HG03460 (cell line): ENCODE measurements around the gene KCNMA1.
A peak's percentile ranks its signal among the peaks of the same experiment; 100 is the strongest.

Experiments used
- ATAC-seq: cut with Tn5 transposase; IDR thresholded peaks from one replicate; pipeline ENCODE4 v1.9.1; 2021; ENCODE audit not compliant: unreplicated experiment

Gene KCNMA1

DNA sequence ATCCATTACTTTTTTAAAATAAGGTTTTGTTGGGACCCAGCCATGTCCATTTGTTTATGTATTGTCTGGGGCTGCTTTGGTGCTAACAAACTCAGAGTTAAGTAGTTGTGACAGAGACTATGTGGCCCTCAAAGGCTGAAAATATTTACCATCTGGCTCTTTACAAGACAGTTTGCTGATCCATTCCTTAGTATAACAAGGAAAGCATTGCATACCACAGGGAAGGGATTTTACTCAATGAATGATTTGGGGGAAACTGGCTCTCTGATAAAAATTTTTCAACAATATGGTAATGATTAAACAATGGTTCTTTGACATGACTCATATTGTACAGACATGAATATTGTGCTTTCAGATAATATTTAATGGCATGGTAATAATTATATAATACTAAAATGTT is 738.1 kb downstream of the KCNMA1 start:
- ATAC-seq, result no peak

DNA sequence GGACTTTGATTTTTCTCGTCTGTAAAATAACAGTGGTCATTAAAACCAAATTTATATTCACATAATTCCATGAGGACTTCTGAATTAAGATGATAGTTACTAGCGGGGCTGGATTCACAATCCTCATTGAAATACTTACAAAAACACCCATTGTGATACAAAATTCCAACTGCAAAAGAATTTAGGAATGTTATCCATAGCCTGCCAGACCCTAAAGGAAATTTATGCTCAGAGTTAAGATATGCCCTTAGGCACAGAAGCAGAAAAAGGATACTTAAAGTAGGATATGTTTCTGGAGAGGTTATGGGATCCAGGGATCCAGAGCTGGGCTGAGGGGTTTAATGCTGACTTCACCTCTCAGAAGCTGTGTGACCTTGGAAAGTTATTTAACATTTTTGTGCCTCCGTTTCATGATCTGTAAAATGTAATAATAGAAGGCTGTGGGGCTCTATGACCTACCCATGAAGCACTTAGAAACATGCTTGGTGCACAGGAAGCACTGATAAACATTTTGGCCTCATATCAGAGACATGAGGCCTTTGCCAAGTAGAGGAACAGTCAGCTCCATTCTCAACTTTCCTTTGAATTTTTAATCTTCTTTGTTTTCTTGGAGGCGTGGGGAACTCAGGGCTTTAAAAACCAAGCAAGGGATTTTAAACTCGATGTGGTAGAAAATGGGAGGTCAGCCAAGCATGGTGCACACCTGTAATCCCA is 744.7 kb downstream of the KCNMA1 start:
- ATAC-seq, result no peak

DNA sequence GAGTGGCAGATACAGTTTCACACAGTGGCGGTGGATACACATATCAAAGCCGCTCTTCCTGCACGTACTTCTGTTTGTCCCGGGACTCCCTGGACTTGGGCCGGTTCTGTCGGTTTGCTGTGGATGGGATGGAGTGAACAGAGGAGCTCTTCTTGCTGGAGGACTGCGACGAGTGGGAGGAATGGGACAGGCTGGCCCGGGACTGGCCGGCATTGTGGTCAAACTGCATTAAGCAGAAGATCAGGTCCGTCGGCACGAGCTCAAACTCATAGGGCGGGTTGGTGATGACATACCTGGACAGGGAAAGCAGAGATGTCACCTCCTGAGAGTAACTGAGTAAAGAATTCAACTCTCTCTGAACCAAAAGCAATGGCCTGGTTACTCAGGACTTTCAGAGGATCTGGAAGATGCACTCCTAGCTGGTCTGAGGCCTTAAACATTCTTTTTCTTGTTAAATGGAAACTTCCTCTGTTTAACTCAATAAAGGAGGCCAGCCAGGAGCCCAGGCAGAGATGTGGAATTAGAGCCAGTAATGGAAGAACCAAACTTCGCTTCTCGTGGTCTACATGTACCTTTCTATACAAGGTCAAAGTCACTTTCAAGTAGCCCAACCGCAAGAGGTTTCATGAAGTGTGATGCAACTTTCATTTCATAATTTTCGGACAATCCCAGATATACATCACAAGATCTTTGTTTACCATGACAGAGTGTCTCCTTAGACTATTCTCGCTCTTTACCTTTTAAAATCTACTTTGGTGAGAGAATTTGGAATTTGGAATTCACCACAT is 750.2 kb downstream of the KCNMA1 start:
- no peak for ATAC-seq

DNA sequence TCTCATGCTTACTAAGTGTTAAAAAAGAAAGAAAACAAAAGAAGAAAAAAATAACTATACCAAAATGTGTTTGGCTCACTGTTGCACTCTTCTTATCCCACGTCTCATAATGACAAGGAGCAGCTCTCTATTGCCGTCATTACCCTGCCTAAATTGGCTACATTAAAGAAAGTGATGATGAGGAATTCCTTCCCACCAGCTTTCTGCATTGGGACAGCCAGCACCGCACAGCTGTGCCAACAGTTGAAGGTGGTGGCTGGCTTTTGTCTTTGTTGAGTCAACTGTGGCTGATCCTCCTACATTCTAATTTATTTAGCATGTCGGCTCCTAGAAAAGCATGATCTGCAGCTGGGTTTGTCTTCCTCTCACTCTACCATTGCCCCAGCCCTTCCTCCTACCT is 751.8 kb downstream of the KCNMA1 start:
- no peak for ATAC-seq

DNA sequence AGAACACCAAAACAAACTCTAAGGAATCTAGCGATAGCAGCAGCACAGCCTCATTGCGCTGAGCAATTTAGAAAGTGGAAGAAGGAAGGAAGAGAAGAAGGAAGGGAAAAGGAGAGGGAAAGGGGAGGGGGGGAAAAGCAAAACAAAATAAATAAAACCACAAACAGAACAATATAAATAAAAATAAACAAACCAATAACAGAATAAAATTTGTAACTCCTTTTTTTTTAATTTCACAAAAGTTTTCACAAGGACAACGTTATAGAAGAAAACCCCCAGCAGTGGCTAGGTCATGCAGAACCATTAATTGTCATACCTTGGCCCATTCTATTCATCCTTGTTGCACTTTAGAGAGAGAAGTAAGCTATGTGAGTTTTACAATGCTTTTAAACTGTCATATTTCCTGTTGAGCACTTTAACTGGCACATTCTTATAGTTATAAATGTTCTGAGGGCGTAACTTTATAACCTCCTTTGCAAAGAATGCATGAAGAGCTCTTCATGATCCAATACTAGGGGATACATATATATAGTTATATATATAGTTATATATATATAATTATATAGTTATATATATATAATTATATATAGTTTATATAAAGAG is 752.8 kb downstream of the KCNMA1 start:
- no peak for ATAC-seq

DNA sequence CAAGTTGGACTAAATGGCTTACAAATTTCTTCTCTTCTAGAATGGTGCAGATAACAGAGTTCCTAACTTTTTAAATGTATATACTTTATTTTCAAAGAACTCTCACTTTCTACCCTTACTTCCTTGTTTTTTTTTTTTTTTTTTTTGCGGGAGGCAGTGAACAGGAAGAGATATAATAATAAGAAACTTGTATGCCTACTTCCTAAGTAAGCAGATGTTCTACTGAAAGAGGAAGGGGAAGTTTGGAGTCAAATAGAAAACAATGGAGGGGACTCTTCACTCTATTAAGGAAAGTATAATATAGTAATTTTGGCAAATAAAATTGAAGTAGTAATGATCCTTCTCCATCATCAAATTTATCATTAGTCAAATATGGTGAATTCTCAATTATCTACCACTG is 754.0 kb downstream of the KCNMA1 start:
- no peak for ATAC-seq

DNA sequence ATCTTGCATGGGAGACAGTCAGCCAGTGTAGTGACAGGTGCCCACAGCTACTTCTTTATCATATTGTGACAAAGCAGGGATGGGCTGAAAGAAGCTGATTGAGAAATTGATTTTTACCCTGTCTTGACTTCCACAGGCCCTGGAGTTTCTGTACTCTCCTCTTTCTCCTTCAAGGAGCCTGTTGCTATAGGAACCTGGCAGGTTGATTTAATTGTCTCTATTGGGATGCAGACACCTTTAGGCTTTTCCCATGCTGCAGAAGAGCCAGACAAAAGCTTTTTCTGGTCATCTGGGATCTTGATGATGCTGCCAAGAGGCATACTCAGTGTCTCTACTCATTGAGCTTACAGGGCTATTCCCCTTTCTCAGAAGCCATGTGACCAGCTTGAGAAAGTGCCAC is 754.8 kb downstream of the KCNMA1 start:
- ATAC-seq, result no peak

DNA sequence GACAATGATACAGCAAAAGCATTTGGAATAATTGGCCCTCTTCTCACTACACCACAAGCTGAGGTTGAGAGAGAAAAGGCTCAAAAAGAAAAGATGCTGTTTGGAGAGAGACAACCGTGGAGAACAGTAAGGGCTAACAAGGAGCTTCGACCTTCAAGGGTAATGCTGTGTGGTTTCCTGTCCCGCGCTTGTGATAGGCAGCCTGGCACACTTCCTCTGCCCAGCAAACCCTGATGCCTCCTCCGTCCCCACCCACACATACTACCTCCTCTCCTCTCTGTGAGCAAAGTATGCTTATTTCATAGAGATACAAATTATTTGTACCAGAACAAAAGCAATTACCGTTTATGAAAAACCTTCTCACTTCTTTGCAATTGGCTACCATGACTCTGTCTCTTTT is 755.4 kb downstream of the KCNMA1 start:
- peak; percentile 67 for ATAC-seq

DNA sequence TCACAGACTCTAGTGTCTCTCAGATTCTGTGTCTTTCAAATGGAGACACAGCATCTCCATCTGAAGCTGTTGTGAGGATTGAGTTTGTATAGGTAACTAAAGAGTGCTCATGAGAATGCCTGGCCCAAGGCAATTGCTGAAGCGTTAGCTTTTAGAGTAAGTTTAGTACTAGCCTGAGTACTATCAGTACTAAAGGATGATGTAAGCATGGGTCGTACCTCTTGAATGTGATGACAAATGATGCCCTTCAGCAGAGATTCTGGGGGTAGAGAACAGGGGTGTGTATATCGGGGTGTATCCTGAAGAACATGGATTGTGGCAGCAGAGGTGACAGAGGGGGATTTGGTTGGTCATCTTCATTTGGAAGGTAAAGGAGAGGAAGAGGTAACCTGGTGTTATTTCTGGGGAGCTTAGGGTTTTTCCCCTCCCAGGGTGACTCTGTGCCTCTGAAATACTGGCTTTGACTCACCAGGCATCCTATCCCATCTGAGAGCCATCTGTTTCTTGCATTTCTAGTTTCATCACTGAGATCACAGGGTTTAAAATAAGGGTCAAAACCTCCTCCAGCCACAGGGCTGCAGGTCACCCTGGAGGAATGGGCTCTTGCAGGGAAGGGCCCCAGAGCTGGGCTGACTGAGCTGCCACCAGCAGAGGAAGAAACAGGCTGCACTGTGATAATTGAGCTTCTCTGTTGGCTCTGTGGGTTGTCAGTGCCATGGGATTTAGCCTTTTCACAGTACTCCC is 756.0 kb downstream of the KCNMA1 start:
- ATAC-seq, result peak; percentile 76

DNA sequence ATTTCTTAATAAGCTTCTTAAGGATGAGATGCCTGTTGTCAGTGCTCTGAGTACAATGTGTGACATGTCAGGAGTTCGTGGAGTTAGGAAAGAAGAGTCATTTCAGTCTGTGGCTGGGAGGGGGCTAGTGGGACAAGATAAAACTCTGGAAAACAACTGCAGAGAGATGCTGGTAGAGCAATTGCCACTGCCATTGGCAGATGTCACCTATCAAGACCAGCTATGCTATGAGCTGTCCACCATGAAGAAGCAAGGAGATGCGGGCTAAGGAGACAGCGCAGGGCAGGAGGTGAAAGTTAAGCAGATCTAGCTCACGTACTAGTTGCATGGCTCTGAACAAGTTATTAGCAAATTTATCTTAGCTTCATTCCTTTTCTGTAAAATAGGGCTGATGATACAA is 756.7 kb downstream of the KCNMA1 start:
- ATAC-seq, result no peak

DNA sequence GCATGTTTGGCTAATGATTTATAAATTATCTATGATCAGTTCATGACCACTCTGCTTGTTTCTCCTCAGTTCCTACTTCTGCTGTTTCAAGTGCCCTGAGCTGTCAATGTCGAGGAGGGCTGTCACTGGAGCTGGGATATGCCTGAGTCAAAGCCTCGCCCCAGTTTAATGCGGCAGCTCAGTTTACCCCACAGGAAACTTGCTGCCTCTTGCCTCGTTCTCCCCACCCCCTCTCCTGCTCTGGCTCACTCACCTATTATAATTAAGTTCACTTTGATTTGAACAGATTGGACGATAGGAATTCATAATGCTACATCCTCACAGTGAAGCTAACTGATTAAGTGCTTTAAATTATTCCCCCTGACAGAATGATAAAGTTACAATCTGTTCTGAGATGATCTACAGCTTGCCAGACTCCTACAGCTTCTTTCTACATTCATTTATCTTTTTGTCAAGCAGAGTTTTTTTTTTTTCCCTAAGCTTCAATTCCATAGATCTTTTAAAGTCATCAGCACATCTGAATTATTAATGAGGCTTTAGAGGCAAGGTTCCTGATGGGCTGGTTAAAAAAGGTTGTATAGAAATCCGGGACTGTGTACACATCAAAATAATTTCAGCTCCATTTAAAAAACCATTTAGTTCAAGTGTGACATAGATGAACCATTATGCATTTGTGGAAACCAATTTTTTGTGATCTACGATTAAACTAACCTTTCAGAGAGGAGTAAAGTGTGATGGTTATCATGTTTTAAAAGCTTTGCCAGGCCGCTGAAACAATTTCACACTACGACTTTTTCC is 758.3 kb downstream of the KCNMA1 start:
- no peak for ATAC-seq

DNA sequence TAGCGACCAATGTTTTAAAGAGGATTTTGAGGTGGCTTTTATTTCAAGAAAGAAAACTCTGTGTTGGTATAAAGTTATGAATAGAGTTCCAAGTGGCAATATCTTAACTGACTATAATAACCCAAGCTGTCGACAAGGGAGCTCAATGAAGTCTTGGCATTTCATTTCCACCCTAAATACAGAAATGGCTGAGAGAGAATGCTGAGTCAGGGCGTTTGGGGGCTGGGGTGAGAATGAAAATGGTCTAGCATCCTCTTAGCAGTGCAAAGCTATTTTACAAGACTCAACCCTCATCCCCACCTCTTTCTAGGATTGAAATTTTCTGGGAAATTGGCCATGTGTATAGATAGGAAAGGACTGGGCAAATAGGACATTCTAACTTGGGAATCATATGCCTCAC is 759.1 kb downstream of the KCNMA1 start:
- ATAC-seq, result no peak

DNA sequence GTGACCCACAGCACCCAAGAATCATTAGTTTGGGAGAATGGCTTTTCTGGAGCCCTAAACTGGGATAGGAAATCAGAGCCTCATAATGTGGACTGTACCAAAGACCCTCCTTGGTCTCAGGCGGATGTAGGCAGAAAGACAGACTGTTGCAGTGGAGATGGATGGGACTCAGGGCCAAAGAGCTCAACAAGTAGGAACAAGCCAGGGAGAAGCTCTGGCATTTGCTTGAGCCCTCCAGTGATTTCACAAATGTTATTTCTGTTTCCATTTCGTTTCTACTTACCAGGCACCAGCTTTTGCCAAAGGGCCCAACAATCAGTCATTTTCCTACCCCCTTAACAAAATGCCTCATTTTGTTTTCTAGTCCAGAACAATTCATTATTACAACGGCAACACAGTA is 762.7 kb downstream of the KCNMA1 start:
- ATAC-seq, result no peak

DNA sequence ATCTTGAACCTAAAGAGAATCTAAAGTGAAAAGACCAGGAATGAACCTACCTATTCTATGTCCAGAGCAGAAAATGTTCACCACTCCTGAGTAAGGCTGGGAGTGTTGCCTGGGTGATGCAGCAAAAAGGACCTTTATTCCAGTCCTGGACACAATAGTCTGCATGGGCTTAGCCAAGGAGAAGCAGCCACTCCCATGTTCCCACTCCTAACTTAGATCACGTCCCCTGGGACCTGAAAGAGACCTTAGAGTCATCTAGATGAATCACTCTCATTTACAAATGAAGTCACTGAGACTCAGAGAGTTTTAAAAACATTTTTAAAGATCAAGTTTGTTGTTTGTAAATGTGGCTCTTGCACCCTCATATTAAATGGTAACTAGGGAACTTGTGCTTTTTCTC is 763.4 kb downstream of the KCNMA1 start:
- no peak for ATAC-seq

DNA sequence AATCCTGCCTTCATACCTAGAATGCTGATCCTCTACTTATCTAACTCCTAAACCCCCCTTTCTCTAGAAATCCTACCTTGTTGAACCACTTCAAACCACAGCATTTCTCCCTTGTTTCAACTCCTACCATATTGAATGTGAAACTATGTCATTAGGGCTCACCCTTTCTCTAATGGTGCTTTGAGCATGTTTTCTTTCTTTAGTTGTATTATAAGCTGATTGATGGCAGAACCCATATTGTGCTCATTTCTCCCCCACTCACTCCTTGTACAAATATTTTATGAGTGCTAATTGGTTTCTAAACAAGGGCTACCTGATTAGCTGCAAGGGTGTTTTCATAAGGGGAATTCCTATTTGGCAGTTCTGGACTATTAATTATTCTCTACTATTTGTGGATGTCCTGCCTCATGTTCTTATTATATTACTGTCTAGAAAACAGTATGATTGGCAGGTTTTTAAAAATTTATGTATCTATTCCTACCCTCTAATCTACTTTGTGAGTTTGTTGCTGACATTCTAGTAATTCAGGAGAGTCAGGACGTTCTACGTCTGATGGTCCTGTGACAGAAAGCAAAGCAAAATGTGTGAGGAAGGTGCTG is 765.8 kb downstream of the KCNMA1 start:
- ATAC-seq, result no peak

DNA sequence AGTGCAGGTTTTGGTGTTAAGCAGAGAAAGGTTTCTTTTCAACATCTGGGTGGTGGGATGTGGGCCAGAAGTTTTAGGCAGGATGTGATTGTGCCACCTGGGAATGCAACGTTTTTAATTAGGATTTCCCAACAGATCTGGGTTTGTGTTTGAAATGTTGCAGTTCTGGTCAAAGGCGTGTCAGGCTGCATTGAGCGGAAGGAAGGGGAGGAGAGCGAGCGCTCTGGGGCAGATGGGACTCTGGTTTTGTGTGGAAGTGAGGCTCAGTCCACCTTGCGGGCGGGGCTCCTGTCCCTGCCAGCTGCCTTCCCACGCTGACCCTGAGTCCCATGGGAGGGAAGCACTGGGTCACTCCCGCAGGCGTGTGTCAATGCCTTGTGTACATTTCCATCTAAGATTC is 767.7 kb downstream of the KCNMA1 start:
- ATAC-seq, result no peak

DNA sequence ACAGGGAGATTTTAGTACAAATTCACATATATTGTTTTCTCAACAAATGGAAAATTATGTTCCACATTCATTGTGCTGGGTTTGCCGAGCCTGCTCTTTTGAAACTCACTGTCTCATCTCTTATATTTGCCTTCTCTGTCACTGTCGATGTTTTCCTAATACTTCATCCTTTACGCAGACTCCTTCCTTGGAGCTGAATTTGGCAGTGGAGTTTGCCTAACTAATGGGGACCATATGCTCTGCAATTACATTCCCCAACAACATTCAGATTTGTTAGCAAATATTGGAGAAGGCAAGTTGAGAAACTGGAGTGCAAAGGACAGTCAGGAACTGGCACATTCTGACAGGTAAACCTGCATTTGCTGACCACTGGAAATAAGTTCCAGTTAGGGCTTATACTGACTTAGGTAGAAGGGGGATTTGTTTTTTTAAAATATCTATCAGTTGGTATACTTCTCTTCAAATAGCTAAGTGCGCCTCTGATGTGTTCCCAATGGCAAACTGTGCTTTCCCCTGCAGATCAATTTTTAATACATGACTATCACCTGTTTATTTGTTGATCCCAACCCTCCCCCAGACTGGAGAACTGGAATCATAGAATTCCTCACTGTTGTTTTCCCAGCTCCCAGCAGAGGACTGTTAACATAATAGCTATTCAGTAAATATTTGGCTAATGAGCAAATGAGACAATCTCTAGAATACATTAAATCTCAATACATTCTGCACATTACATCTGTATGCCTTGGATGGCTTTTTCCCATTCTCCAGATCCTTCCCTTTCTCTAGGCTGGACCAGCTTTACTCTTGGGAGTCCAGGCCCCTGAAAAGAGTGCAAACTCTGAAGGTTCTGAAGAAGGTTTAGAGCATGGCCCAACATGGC is 769.3 kb downstream of the KCNMA1 start:
- no peak for ATAC-seq

DNA sequence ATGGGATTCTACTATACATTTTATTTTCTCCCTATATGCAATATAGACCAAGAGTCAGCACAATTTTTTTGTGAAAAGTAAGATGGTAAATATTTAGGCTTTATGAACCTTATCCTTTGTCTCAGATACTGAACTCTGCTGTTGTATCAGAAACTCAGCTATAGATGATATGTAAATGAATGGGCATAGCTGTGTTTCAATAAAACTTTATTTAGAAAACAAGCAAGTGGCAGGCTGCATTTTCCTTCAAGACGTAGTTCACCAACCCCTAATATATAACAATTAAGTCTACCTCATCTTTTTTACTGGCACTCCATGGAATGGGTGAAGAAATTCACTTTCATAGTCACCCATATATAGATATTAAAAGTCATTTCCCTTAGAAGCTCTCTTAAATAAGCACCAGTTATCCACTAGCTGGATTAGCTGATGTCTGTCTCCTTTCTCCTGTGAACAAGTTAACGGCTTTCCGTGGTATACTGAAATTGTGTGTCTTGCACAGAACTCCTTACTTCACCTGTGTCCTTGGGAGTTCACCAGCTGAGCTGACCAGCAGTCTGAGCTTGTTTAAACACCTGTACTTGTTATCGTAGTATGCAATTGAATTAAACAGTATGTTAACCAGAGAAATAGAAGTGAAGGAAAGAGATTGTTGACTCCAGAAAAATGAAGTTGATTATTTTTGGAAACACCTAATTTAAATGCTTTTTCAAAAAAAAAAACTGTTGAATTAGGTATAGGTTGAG is 770.6 kb downstream of the KCNMA1 start:
- ATAC-seq, result no peak

DNA sequence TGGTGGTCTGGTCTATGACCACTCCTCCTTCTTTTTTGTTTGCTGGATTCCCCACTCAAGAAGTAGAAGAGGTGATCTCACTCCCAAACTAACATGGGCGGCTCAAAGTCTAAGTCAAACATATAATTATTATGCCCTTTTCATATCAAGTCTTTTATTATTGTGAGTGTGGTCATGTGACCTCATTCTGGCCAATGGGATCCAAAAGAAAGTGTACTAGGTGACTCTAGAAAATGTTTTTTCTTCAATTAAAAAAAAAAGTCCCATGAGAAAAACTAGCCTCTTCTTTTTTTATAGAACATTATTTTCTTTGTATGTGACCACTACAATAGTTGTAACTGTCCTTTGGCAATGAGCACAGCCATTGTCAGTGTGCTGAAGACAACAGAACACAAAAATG is 772.7 kb downstream of the KCNMA1 start:
- ATAC-seq, result no peak
